22Rv1 (cell line): ENCODE data around the gene CCK.

Experiments used
- CTCF ChIP-seq: fragments of 450-650 bp; IDR thresholded peaks from 2 replicates; pipeline ENCODE4 v1.5.1; 2017; ENCODE audit warnings: mild to moderate bottlenecking
- ZFX ChIP-seq: fragments of 450-650 bp; IDR thresholded peaks from 2 replicates; pipeline ENCODE4 v1.6.1; 2017; ENCODE audit warnings: antibody characterized with exemption, borderline replicate concordance

GRCh38 chr3:42314411-42314810 lies 48.4 kb upstream of the CCK start:
- TF ChIP-seq CTCF (no peak), ZFX (no peak)
